ENCODE results near the gene KIF2C.

DNA sequence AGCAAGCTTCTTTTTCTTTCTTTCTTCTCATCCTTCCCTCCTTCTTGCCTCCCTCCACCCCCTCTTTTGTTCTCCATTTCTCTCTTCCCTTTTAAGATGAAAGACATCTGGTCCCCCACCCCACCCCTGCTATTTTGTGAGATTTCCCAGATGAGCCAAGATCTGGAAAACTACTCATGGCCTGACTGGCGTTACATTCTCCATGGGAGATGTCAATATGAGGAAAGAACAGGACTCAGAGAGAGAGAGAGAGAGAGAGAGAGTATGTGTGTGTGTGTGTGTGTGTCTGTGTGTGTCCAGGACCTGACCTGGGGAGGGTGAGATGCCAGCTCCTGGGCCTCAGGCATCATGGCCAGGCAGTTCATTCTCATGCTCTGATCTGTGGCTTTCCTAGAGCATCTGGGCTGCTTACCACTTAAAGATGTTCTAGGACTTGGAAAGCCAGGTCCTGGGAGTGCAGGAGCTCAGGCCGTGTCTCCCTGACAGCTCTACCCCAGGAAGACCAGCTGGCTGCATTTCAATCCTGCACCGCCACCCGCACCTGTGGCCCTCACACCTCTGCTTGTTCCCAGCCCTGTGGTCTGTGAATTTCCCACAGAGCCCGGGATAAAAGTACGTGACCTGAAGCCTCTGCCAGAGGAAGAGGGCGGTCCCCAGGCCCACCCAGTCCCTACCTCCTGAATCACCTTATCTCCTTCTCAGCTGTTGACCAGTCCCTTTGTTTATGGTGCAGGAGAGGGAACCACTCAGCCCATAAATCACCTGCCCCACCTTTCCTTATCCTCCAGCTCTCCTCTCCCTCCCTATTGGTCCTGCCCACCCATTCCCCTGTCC is 51.5 kb downstream of the KIF2C start:
- no peak for TF ChIP-seq CTCF (IDR thresholded peaks at IDR 0.05; ENCODE audit: low read depth, low read length)
- TF ChIP-seq EZH2phosphoT487 (IDR thresholded peaks at IDR 0.05; ENCODE audit: low read depth), result no peak

Data from OCI-LY3 (cell line).